ENCODE data around the gene DNAJB14. TPM values are rescaled to one million over a fixed set of nuclear protein-coding genes. Genes with fewer than 3 reads are reported as not detected.

The DNAJB14 gene
- total and polyA plus RNA-seq, 2 experiments from 2014 or later = 24.9 to 27.3 TPM

DNA sequence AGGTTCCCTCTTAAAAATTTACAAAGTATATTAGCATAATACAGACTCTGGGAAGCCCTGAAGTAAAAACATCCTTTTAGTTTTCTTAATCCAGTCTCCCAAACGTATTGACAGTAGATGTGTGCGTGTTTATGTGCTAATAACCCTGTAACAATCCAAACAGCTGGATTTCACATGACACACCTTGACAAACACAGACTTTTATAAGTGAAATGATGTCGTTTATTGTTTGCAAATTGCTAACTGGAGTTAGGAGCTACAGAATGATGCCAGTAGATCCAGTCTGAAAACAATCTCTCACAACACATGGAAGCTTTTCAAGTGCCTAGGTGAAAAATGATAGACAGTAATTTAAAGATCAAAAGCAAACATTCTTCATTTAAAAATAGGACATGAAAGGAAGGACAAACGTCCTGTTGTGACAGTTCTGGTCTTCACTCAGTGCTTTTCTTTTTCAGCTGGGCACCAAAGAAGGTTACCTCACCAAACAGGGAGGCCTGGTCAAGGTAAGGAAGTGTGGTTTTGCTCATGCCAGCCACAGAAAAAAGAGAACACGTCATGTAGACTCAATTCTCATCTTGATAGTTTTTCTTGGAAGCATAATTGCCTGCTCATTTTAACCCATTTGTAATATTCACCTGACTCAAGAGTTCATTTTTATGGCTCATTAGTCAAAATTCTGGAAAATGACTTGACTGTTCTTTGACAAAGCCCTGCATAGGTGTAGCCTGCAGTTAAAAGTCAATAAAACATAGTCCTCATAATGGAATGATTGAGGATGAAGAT lies 85.1 kb downstream of the DNAJB14 start (continued):
- TF ChIP-seq, protein P1, sequence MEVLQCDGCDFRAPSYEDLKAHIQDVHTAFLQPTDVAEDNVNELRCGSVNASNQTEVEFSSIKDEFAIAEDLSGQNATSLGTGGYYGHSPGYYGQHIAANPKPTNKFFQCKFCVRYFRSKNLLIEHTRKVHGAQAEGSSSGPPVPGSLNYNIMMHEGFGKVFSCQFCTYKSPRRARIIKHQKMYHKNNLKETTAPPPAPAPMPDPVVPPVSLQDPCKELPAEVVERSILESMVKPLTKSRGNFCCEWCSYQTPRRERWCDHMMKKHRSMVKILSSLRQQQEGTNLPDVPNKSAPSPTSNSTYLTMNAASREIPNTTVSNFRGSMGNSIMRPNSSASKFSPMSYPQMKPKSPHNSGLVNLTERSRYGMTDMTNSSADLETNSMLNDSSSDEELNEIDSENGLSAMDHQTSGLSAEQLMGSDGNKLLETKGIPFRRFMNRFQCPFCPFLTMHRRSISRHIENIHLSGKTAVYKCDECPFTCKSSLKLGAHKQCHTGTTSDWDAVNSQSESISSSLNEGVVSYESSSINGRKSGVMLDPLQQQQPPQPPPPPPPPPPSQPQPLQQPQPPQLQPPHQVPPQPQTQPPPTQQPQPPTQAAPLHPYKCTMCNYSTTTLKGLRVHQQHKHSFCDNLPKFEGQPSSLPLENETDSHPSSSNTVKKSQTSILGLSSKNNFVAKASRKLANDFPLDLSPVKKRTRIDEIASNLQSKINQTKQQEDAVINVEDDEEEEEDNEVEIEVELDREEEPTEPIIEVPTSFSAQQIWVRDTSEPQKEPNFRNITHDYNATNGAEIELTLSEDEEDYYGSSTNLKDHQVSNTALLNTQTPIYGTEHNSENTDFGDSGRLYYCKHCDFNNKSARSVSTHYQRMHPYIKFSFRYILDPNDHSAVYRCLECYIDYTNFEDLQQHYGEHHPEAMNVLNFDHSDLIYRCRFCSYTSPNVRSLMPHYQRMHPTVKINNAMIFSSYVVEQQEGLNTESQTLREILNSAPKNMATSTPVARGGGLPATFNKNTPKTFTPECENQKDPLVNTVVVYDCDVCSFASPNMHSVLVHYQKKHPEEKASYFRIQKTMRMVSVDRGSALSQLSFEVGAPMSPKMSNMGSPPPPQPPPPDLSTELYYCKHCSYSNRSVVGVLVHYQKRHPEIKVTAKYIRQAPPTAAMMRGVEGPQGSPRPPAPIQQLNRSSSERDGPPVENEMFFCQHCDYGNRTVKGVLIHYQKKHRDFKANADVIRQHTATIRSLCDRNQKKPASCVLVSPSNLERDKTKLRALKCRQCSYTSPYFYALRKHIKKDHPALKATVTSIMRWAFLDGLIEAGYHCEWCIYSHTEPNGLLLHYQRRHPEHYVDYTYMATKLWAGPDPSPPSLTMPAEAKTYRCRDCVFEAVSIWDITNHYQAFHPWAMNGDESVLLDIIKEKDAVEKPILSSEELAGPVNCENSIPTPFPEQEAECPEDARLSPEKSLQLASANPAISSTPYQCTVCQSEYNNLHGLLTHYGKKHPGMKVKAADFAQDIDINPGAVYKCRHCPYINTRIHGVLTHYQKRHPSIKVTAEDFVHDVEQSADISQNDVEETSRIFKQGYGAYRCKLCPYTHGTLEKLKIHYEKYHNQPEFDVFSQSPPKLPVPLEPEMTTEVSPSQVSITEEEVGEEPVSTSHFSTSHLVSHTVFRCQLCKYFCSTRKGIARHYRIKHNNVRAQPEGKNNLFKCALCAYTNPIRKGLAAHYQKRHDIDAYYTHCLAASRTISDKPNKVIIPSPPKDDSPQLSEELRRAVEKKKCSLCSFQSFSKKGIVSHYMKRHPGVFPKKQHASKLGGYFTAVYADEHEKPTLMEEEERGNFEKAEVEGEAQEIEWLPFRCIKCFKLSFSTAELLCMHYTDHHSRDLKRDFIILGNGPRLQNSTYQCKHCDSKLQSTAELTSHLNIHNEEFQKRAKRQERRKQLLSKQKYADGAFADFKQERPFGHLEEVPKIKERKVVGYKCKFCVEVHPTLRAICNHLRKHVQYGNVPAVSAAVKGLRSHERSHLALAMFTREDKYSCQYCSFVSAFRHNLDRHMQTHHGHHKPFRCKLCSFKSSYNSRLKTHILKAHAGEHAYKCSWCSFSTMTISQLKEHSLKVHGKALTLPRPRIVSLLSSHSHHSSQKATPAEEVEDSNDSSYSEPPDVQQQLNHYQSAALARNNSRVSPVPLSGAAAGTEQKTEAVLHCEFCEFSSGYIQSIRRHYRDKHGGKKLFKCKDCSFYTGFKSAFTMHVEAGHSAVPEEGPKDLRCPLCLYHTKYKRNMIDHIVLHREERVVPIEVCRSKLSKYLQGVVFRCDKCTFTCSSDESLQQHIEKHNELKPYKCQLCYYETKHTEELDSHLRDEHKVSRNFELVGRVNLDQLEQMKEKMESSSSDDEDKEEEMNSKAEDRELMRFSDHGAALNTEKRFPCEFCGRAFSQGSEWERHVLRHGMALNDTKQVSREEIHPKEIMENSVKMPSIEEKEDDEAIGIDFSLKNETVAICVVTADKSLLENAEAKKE (CRISPR knock-in tag; IDR thresholded peaks at IDR 0.05) = no peak

DNA sequence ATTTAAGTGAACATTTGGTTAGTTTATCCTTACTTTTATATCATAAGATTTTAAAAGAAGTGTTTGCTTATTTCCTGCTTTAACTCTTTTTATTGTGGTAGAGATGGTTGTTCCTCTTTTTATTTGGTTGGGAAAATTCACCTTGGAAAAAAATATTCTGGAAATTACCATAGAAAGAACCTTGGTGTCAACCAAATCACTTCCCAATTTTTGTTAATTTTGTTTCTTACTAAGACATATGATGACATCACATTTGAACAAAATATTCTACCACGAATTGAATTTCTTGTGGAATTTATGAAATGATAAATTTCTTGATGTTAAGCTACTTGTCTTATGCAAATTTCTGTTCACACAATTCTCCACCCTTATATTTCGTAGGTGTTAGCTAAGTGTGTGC lies 85.9 kb downstream of the DNAJB14 start:
- no peak overlapping the region for H3K4me2 ChIP-seq
- no peak for TF ChIP-seq NANOG (IDR thresholded peaks at IDR 0.05; ENCODE audit: borderline replicate concordance)
- TF ChIP-seq, protein P2, sequence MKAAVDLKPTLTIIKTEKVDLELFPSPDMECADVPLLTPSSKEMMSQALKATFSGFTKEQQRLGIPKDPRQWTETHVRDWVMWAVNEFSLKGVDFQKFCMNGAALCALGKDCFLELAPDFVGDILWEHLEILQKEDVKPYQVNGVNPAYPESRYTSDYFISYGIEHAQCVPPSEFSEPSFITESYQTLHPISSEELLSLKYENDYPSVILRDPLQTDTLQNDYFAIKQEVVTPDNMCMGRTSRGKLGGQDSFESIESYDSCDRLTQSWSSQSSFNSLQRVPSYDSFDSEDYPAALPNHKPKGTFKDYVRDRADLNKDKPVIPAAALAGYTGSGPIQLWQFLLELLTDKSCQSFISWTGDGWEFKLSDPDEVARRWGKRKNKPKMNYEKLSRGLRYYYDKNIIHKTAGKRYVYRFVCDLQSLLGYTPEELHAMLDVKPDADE (IDR thresholded peaks at IDR 0.05) = no peak
- no peak for TF ChIP-seq CREB1 (CRISPR knock-in tag; IDR thresholded peaks at IDR 0.05; ENCODE audit: low read depth)
- TF ChIP-seq POLR2AphosphoS5 (IDR thresholded peaks at IDR 0.05; ENCODE audit: low read depth) = no peak
- no peak for TF ChIP-seq EZH2phosphoT487 (IDR thresholded peaks at IDR 0.05; ENCODE audit: unreplicated experiment)
- ATAC-seq (no peak), DNase-seq (ENCODE audit: low spot score) (no peak)
- no peaks in the 10 kb centered on the region for H3K79me2 ChIP-seq (replicated peaks; ENCODE audit: insufficient read depth)
- Mint-ChIP-seq H3K4me1 (peaks cover 10% of the 10 kb centered on the region; the same call in 2 of the 3 replicates), H3K27ac (no peak overlapping the region), H3K27me3 (ENCODE audit: insufficient read depth, low read depth, poor library complexity) (peaks cover 5% of the 10 kb centered on the region), H3K36me3 (ENCODE audit: low read depth) (no peaks in the 10 kb centered on the region), H3K4me3 (no peak overlapping the region), H3K9me3 (no peaks in the 10 kb centered on the region)
- no peaks in the 10 kb centered on the region for H3K9me2 ChIP-seq (ENCODE audit: insufficient read depth)
- H3K27ac ChIP-seq (ENCODE audit: low read depth) = no peak overlapping the region
- no peak overlapping the region for H2AFZ ChIP-seq
- H3K36me3 ChIP-seq (ENCODE audit: insufficient read depth) = no peaks in the 10 kb centered on the region
- peaks cover 8% of the 10 kb centered on the region for H3K4me1 ChIP-seq (ENCODE audit: insufficient read depth)
- H3K27me3 ChIP-seq (ENCODE audit: insufficient read depth) = no peaks in the 10 kb centered on the region
- H3K4me3 ChIP-seq = no peak overlapping the region
- no peaks in the 10 kb centered on the region for H4K20me1 ChIP-seq (replicated peaks; ENCODE audit: insufficient read depth)
- no peaks in the 10 kb centered on the region for H3F3A ChIP-seq (replicated peaks; ENCODE audit: low read depth)
